ENCODE results near the gene TAC3. TPM values are rescaled to one million over a fixed set of nuclear protein-coding genes. Genes with fewer than 3 reads are reported as not detected.

Gene TAC3
- total and polyA plus RNA-seq, 2 of the 4 experiments (the other 2 are of a cell fraction), result 0.94 TPM; not detected in 1

GRCh38 chr12:57046947-57047890, 30.9 kb upstream of the TAC3 start:
- no peak overlapping the region for H3K27ac ChIP-seq (ENCODE audit: insufficient read depth, low read length)
- H4K20me1 ChIP-seq (ENCODE audit: insufficient read depth, low read length), result peaks cover 10% of the 10 kb centered on the region; the same call in 1 of the 2 replicates
- H3K23ac ChIP-seq (ENCODE audit: low read depth, low read length), result peak overlapping the region; percentile 48; the same call in 1 of the 2 replicates
- H3K4me3 ChIP-seq (ENCODE audit: insufficient read depth, low read depth, low read length), result no peak overlapping the region
- H3K56ac ChIP-seq (ENCODE audit: extremely low read depth, insufficient read depth, low read length), result no peak overlapping the region
- CTCF ChIA-PET, result no interaction called here
- H3K9me1 ChIP-seq (ENCODE audit: insufficient read depth, low read length), result no peaks in the 10 kb centered on the region; the same call in 1 of the 2 replicates
- no peak overlapping the region for H3K4me2 ChIP-seq (ENCODE audit: low read depth, low read length)
- H3K9ac ChIP-seq (ENCODE audit: low read depth, low read length), result no peak overlapping the region
- in situ Hi-C loops (cut with MboI; ENCODE audit: low sequenced_read_pairs) (no loop called here), intact Hi-C loops (cut with micrococcal nuclease) (no loop called here), dilution Hi-C loops (cut with HindIII; ENCODE audit: low sequenced_read_pairs, unreplicated experiment) (no loop called here)
- no peak for DNase-seq
- peaks cover 3% of the 10 kb centered on the region; the same call in 1 of the 2 replicates for H3K4me1 ChIP-seq (ENCODE audit: control insufficient read depth, insufficient read depth, low read length)
- H3K14ac ChIP-seq (replicated peaks; ENCODE audit: low read depth, low read length), result peak overlapping the region; percentile 50; the same call in 1 of the 2 replicates
- no CpG with 5 or more reads among the region's 10 CpGs for WGBS, 2 experiments (ENCODE audit: extremely low coverage in 2 of 2, insufficient read length in 1 of 2)
- POLR2A ChIA-PET (ENCODE audit: unreplicated experiment), result no interaction called here
- H2BK120ac ChIP-seq (ENCODE audit: low read depth, low read length), result no peak overlapping the region
- no peak overlapping the region for H2BK15ac ChIP-seq (ENCODE audit: low read depth, low read length)
- H4K8ac ChIP-seq (ENCODE audit: low read depth in 2 of 2, low read length in 2 of 2), result no peak overlapping the region
- no peak overlapping the region for H2AK9ac ChIP-seq (replicated peaks; ENCODE audit: low read depth, low read length, poor library complexity)
- H3K27me3 ChIP-seq (ENCODE audit: control insufficient read depth, insufficient read depth, low read length), result peaks cover 30% of the 10 kb centered on the region
- no peak overlapping the region for H4K5ac ChIP-seq (ENCODE audit: low read depth, low read length)
- H3K79me1 ChIP-seq (ENCODE audit: low read depth in 1 of 2, low read length in 2 of 2), result no peaks in the 10 kb centered on the region
- H4K91ac ChIP-seq (ENCODE audit: insufficient read depth, low read depth, low read length), result no peak overlapping the region
- H2BK20ac ChIP-seq (ENCODE audit: low read depth, low read length), result 0 out of 2 replicates have a peak overlapping the region, but pooled peaks have one; percentile 4
- no peak overlapping the region for H2AFZ ChIP-seq (replicated peaks; ENCODE audit: low read length, poor library complexity)
- no peak overlapping the region for H2BK5ac ChIP-seq (ENCODE audit: low read depth, low read length, poor library complexity, severe bottlenecking)
- BruUV-seq (replicated peaks), result no TSS peak
- H3K4ac ChIP-seq (ENCODE audit: low read depth, low read length), result no peak overlapping the region
- H2AK5ac ChIP-seq (ENCODE audit: low read depth, low read length), result peak overlapping the region; percentile 27; the same call in 1 of the 2 replicates
- H3K18ac ChIP-seq (ENCODE audit: low read depth, low read length), result no peak overlapping the region
- no peak for ATAC-seq (ENCODE audit: low read depth)
- no peaks in the 10 kb centered on the region for H3K36me3 ChIP-seq (ENCODE audit: control insufficient read depth, insufficient read depth, low read length)
- no peaks in the 10 kb centered on the region for H3K9me3 ChIP-seq (ENCODE audit: control insufficient read depth, insufficient read depth, low read length)
- TF ChIP-seq RCOR1 (IDR thresholded peaks at IDR 0.05; ENCODE audit: insufficient replicate concordance, low read length) (no peak), SMC3 (IDR thresholded peaks at IDR 0.05; ENCODE audit: low read depth, low read length) (no peak), MXI1 (IDR thresholded peaks at IDR 0.05; ENCODE audit: borderline replicate concordance, low read depth, low read length) (no peak), ELK1 (IDR thresholded peaks at IDR 0.05; ENCODE audit: borderline replicate concordance, low read depth, low read length) (no peak), CEBPB (IDR thresholded peaks at IDR 0.05; ENCODE audit: low read depth, low read length) (no peak), FOS (IDR thresholded peaks at IDR 0.05; ENCODE audit: low read depth, low read length) (no peak), MAFK (IDR thresholded peaks at IDR 0.05; ENCODE audit: low read depth, low read length) (no peak), NFE2L2 (IDR thresholded peaks at IDR 0.05; ENCODE audit: low read depth, low read length) (no peak), RAD21 (IDR thresholded peaks at IDR 0.05; ENCODE audit: low read length) (no peak), CTCF (conservative IDR thresholded peaks at IDR 0.05; ENCODE audit: low read depth, low read length) (no peak), CHD1 (IDR thresholded peaks at IDR 0.05; ENCODE audit: low read depth, low read length) (no peak), POLR2A (IDR thresholded peaks at IDR 0.05; ENCODE audit: low read depth, low read length) (no peak), MAZ (IDR thresholded peaks at IDR 0.05; ENCODE audit: borderline replicate concordance, low read depth, low read length) (no peak), USF2 (IDR thresholded peaks at IDR 0.05; ENCODE audit: low read depth, low read length) (no peak)
